Bone marrow (tissue), 2 donors: ENCODE results near the gene UMAD1.
A peak's percentile ranks its signal among the peaks of the same experiment; 100 is the strongest.
"Not testable (repeated sequence)": the region's sequence is repeated elsewhere in the genome, so short reads cannot be mapped to it uniquely, and the experiment has no call there.

Experiments
- DNase-seq, 2 donors: peaks; one replicate each; lab custom pipeline; 2025; lab: John Stamatoyannopoulos, UW

The UMAD1 gene

DNA sequence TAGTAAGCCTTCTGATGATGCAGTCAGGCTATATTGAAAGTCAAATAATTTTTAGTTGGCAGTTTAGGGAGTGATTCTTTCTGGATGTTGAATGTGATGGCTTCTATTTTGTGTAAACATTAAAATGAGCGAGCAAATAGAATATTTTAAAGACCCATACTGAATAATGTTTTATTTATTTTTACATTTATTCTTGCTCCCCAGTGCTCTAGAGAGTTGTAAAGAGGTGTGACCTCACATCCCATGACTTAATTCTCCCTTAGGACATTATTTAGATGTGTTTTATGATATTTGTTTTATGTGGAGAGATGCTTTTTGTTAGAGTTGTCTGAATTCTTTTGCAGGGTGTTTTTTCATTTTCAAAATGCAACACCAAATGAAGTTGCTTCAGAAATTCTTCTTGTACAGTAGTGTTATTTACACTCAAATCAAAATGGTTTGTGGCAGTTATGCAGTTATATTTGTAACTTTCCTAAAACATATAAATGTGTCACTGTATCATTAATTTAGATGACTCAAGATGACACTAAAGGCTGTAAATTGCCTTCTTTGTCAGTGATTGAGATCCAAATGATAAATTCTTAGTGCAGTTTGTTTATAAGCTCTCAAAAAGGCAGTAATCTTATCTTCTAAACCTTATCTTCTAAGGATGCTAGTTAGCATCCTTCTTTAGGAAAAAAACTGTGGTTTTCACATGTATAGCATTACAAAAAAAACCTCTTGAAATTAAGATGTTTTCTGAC is 12.4 kb downstream of the UMAD1 start:
- no peak for DNase-seq

DNA sequence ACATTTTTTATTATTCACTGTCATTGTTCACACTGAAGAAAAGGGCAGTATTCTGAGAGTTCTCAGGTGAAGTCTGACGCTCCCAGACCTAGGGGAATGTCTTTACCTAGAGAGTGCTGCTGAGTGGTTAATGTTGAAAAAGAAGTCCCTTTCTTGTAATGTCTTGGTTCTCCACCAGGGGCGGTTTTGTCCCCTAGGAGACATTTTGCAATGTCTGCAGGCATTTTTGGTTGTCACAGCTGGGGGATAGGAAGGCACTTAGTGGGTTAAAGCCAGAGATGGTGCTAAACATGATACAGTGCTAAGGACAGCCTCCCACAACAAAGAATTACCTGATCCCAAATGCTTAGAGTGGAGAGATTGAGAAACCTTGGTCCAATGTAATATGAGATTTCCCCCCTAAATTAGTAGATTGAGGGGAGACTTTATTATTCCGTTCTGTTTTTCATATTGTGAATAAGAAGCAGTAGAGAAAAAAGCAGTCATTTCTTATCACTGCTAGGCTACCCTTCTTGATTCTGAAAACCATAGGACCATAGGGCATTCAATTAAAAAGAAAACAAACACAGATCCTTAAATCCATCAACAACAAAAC is 13.1 kb downstream of the UMAD1 start:
- DNase-seq, result no peak

DNA sequence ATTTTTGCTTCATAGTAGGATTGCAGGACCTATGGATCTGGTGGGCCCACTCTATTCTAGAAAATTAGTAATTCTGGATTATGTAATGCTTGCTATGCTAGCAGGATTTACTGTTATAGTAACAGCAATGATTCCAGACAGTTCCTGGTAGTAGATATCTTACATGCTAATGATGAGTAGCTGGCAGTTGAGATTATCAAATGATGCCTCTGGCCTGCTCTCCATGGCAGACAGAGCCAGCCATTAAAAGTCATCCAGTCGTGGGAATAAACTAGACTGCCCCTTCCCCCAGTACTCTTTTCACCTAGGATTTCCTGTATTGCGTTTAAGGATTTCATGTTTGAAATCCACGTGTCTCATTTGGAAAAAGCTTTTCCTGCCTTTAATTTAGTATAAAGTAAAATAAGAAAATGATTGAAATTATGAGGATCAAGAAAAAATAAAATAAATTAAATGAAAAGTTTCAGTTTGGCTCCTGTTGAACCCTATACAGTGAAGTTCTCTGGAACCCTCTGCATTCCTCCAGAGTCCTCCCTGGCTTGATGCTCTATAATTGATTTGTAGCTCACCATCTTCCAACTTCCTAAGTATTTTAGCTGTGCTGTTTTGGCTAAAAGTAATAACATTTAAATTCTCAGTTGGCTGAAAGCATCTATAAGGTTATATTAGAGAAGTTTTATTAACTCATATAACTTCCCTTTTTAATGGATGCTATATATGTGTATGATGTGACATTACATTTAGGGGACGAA is 14.6 kb downstream of the UMAD1 start:
- DNase-seq, result no peak

DNA sequence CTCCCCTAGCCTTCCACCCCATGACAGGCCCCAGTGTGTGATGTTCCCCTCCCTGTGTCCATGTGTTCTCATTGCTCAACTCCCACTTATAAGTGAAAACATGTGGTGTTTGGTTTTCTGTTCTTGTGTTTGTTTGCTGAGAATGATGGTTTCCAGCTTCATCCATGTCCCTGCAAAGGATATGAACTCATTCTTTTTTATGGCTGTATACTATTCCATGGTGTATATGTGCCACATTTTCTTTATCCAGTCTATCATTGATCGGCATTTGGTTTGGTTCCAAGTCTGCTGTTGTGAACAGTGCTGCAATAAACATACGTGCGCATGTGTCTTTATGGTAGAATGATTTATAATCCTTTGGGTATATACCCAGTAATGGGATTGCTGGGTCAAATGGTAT is 15.9 kb downstream of the UMAD1 start:
- DNase-seq, result not testable (repeated sequence)

DNA sequence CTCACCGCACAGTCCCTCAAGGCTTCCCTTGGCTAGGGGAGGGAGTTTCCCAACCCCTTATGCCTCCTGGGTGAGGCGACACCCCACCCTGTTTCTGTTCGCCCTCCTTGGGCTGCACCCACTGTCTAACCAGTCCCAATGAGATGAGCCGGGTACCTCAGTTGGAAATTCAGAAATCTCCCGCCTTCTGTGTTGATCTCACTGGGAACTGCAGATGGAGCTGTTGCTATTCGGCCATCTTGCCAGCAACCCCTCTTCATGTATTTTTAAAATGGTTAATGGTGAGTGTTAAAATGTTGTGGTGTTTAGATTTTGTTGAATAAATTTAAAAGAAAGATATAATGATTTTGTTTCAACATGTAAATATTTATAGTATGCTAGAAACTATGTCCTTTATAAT is 22.0 kb downstream of the UMAD1 start:
- no peak for DNase-seq

DNA sequence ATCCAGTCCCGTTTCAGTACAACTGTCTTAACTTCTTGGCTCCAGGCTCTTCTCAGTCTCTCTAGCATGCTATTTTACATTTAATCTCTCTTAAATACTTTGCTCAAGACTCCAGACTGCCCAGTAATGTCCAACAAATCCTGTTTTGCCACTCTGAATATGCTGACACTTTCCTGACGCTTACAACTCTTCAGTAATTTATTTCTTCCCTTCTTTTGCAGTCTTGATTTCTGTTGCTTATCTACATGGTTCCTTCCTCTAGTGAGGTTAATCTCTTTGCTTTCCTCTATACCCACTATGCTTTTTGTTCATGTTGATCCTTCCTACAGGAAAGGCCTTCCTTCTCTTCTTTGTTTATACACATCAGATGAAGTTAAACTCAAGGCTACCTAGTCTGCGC is 23.7 kb downstream of the UMAD1 start:
- DNase-seq, result no peak

GRCh38 chr7:7665031-7665430 is 24.5 kb downstream of the UMAD1 start:
- DNase-seq, result no peak

DNA sequence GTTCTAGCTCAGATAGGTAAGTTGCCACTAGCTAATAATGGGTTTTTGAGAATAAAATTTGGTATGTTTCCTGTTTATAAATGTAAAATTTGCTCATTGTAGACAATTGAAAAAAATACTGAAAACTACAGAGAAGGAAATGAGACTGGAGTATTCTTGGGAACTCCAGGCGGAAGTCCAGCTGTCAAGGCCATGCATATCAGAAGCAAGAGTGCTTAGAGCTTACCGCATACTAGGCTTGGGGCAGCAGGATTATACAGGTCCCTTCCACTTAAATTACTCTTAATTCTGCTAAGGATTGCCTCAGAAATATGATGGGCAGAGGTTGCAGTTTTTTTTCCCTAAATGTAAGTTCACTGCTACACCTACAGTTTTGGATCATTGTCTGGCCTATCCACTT is 26.6 kb downstream of the UMAD1 start:
- DNase-seq, result no peak

GRCh38 chr7:7668706-7669105 is 28.2 kb downstream of the UMAD1 start:
- DNase-seq, result no peak

DNA sequence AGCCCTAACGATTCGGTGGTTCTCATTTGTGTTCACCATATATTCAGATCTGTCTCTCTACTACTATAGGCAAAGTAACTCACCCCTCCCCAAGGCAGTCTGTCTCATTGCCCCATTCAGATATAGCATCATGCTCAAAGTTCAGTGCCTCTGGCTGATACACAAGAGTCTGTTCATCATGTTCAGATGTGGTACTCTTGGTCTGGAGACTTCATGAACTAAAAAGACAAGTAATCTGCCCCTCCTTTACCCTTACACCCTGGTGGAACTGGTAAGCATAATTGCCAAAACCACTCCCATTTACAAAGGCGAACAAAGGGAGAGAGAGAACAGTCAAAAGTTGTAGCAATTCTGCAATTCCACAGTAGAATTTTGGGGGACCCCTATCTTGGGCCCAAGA is 29.9 kb downstream of the UMAD1 start:
- no peak for DNase-seq

DNA sequence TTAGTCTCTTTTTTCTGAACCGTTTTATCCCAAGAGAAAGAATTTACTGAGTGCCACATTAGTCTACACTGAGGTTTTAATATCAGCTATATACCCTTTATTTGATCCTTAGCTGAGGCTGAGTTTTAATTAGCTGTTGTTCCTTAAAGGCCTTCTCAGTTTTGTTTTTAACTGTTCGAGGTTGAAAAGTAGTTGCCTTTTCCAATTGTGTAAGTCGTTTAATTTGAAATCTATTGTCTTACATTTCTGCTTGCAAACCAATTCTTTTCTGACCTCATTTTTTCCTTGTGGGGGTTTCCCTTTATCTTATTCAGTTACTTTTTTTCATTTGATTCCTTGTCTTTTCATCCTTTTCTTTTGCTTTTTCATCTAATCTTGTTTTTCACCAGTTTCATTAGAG is 30.8 kb downstream of the UMAD1 start:
- DNase-seq, result no peak

DNA sequence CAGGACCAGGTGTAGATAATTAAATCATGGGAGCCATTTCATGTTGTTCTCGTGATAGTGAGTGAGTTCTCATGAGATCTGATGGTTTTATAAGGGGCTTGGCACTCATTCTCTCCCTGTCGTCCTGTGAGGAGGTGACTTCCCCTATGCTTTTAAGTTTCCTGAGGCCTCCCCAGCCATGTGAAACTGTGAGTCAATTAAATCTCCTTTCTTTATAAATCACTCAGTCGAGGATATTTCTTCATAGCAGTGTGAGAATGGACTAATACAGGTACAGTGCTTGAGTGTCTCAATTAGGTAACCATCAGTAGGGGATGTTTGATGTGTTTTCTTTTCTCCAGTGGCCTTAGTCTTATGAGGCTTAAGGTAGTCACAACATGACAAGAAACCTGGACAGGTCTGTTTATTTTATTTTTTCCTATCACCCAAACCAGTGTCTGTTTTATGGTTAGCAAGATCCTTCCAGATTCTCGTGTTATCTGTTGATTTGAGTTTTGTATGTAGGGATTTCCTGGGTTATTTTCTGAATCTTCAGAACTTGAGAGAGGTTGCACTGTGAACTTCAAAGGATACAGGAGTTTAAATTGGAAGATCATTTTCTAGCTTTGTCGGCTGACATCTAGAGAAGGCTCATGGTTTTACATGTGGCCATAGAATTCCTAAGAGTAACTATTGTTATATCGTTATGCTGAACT is 32.1 kb downstream of the UMAD1 start:
- no peak for DNase-seq

DNA sequence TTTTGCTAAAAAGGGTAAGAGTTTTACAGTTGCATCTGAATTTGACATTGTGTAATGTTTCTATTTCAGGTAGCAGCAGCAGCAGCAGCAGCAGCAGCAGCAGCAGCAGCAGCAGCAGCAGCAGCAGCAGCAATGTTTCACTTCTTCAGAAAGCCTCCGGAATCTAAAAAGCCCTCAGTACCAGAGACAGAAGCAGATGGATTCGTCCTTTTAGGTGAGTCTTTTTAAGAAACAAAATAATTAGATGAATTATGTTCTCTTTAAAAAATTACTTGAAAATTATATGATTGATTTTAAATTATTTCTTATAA is 32.6 kb downstream of the UMAD1 start:
- DNase-seq, result no peak

GRCh38 chr7:7675686-7676085 is 35.1 kb downstream of the UMAD1 start:
- no peak for DNase-seq

DNA sequence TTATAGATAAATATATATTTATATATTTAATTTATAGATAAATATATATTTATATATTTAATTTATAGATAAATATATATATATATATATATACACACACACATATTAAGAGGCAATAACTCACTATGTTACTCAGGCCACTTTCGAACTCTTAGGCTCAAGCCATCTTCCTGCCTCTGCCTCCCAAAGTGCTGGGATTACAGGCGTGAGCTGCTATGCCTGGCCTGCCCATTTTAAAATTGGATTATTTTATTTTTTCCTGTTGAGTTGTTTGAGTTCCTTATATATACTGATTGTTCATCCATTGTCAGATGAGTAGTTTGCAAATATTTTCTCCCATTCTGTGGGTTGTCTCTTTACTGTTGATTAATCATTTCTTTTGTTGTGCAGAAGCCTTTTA is 39.1 kb downstream of the UMAD1 start:
- not testable (repeated sequence) for DNase-seq

GRCh38 chr7:7681191-7681935 is 40.8 kb downstream of the UMAD1 start:
- DNase-seq, result peak in 1 of 2 donors; percentile 51

GRCh38 chr7:7681936-7682329 is 41.4 kb downstream of the UMAD1 start:
- DNase-seq, result no peak

- no peak for DNase-seq
Observed at GRCh38 chr7:7682861-7683260, 42.3 kb downstream of the UMAD1 start.

DNA sequence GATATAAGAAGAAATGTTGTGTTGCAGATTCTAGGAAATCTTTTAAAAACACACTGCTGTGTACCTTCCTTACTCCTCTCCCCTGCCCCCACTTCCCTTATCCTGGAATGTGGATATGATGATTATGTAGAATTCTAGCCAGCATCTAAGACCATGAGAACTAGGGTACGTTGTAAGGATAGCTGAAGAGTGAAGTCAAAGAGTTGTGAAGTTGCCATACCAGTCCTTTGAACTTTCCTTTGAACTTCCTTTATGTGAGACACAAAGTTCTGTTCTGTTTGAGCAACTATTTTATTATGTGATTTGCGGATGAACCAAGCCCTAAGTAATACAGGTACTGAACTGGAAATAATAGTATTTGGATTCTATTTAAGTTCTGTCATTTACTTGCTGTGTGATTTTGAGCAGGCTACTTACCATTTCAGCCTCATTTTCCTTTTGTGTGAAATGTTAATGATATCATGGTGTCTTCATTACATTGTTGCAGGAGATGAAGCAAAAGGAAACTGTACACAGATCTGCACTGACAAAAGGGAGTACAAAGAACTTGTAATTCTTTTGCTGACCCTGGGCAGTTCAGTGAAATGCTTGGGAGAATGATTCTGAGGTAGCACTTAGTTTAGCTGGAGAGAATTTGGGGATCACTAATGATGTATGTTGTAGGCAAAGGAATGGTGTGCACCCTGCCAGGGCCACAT is 46.4 kb downstream of the UMAD1 start:
- no peak for DNase-seq

- DNase-seq, result no peak
Observed at GRCh38 chr7:7687800-7688199, 47.2 kb downstream of the UMAD1 start.

DNA sequence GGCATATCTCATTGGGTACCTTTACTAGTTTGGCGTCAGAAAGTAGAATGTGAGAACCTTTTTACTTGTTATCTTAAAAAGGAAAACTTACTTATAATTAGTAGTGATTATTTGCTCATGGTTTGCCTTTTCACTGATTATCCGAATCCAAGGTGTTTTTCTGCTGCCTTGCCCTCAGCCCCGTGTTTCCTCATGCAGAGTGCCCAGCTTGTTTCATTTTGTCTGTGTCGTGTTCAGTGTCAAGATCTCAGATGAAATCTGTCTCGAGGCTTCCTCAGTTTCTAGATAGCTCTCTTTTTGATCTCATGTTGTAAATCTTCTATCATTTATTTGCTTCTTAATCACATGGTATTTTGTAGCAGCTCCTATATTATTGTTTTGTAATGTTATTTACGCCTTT is 47.8 kb downstream of the UMAD1 start:
- DNase-seq, result no peak

DNA sequence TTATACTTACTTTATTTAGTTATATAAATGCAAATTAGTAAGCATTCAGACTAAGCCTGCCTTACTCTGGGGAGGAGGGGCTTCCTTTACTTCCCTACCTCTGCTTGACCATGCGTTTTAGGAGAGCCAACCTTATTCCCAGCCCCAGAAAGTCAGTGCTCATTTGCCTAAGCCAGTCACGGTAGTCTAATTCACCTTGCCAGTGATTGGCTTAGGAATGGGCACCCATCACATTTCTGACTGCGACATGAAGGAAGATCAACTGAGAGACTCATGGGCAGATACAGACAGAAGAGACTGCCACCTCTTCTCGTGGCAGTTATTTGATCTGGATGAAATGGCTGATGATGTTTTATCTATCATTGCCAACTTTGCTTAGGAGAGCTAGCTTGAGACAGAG is 48.4 kb downstream of the UMAD1 start:
- DNase-seq, result no peak
